HG03565 (cell line): Measurements from ENCODE around the gene TIAM2.
"Not testable (repeated sequence)": the region's sequence is repeated elsewhere in the genome, so short reads cannot be mapped to it uniquely, and the experiment has no call there.

Source experiments
- ATAC-seq: cut with Tn5 transposase; IDR thresholded peaks from one replicate; pipeline ENCODE4 v1.9.1; 2021; ENCODE audit warnings: mild to moderate bottlenecking, moderate library complexity; ENCODE audit not compliant: unreplicated experiment

TIAM2 gene

DNA sequence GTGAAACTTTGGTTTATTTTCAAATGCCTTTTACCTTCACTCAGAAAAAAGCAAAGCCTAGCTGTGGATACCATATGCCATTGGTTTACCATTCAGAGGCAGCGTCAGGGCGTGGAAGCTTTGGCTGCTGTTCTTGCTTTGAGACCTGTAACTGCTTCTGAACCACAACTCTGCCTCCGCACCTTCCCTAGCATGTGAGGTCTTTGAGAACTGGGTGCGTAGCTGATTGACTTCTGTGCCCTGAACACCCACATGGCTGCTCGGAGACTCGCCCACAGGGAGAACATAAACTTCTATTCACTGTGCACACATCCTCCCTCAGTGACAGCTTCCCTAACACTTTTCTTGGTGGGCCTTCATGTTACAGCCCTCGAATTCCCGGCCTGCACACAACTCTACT is 257.5 kb downstream of the TIAM2 start:
- no peak for ATAC-seq

- ATAC-seq, result no peak
These were observed 258.2 kb downstream of the TIAM2 start for GRCh38 chr6:155253337-155253736.

DNA sequence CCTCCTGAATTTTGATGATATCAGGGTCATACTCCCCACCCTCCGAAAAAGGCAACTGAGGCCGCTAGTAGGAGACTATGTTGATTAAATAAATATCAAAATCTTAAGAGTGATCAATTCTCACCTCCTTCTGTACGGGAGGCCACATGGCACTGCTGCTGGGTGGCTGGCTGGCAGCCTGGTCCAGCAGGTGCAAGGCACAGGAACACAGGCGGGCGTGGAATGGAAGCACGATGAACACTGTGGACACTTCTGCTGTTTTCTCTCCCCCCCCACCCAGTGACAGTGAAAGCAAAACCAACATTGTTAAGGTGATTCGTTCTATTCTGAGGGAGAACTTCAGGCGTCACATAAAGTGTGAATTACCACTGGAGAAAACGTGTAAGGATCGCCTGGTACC is 259.0 kb downstream of the TIAM2 start:
- ATAC-seq, result no peak

DNA sequence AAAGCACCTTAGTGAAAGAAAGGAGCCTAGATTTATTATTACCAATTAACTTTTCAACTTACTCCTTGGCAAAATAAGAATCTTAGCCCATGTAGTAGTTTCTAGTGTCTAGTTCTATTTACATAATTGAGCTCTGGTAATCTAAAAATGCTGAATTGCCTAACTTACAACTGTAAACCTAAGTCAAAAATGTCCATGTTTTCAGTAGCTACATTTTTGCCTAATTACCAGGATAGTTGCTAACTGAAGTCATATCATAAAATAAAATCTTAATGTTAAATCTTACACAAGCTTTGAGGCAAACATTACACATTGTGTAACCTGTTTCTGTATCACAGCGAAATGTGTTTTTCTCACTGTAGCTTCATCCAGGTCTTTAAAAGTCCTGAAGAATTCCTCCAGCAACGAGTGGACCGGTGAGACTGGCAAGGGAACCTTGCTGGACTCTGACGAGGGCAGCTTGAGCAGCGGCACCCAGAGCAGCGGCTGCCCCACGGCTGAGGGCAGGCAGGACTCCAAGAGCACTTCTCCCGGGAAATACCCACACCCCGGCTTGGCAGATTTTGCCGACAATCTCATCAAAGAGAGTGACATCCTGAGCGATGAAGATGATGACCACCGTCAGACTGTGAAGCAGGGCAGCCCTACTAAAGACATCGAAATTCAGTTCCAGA is 261.1 kb downstream of the TIAM2 start:
- no peak for ATAC-seq

DNA sequence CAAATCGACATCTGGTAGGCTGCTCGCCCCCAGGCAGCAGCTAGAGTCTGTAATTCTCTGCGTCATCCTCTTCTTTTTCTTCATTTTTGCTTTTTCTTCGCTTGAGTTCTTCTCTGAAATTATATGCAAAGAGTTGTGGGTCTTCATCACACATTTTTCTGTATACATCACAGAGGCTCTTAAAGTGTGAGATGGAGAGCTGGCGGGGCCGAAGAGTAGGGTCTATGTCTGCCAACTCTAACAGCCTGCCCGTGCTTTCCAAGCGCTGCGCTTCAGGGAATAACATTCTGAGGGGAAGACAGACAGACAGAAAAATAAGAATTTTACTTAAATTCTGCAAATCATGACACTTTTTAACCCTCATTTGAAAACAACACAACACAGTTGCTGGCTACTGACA is 262.7 kb downstream of the TIAM2 start:
- no peak for ATAC-seq

DNA sequence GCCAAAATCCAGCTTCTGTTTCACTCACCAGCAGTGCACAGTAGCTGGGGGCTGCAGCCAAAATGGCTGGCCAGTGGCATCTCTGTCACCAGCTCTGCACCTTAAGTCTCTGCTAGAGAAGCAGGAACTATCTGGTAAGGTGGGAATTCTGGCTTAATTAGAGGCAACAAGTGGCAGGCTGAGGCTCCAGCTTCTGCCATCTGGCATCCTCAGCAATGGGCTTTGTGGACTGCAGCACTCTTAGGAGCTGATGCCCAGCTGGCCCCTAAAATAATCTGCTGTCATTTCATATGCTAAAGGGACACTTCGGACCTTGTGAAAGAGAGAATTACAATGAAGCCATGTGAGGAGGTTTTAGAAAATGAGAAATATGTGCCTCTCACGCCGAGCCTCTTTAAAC is 264.1 kb downstream of the TIAM2 start:
- ATAC-seq, result no peak

- no peak for ATAC-seq
These were observed 264.8 kb downstream of the TIAM2 start for GRCh38 chr6:155259897-155260296.

- peak; percentile 56 for ATAC-seq
These were observed 265.6 kb downstream of the TIAM2 start for GRCh38 chr6:155260686-155261085.

DNA sequence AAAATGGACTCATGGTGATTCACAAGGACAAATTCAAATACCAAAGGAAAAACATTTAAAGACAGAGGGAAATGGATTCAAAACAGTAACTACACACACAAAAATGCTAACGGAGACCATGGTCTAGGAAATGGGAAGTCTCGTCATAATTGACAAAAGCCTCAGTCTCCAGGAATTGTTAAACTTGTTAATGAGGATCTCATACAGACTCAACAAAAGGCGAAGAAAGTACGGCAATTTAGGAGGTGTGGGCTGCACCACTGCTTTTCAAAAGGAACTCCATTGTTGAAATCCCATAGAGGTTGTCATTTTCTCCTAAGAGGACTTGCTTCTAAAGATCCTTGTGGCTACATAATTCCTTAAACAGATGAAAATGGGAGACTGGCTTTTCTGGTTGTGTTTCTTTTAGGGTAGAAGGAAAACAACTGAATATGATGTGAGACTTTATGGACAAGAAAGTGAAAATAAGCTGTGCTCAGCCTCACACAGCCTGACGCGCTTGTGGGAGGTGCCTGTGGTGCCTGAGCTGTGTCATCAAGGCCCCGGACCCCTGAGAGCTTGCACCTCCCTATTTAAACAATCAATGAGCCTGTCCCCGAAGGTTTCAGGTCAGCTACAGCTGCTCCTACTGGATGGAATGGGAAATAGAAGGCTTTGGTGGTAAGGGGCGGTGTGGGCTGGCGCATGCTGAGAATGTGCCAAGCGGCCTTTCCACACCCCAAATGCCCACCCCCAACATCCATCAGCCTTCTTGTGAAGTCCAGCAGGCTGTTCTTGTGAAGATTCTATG is 266.2 kb downstream of the TIAM2 start:
- no peak for ATAC-seq

DNA sequence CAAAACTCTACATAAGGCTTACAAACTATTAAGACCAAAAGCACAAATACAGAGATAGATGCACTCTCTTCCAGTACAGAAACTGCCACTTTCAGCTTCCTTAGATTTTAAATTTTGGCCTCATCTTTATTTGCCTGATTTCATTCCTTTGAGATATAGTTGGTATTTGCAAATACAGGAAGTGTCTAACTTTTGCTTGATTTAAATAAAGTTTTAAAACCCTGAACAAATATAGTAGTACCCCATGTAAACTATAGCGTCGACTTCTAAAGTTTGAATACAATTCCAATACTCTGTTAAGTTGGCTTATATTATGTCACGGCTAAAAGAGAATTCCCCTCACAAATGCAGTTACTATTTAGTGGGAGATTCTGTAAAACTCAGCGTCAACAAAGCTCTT is 267.5 kb downstream of the TIAM2 start:
- ATAC-seq, result no peak

DNA sequence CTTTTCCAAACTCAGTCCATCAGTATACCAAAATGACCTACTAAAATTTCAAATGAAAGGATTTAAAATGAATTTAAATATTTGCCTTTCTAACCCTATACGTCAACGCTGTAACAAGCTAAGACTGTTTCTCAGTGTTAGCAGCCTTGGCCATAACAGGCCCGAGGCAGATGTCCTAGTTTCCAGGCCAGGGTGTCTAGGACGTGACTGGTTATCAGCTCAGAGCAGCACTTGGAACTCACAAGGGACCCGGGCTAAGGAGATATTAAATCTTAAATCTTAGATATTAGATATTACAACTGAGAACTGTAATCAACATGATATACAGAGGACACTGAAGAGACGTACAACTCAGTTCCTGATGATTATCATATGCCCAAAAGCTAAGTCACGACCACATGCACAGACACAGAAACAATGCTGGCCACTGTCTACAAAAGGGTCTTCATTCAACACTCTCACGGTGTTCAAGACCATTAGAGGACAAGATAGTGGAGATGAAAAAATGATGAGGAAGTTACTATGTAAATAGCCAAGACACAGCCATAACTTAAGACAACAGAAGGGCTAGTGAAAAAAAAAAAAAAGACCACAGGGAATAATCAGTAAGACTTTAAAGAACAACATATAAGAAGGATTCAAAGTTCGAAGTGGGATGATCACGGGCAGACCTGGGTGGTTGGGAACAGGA is 268.4 kb downstream of the TIAM2 start, which contains the start of gene CLDN20:
TSS of gene CLDN20 (plus strand) at position 641 of the 691 bp plus-strand sequence. CDS start 11,707 bp downstream, outside the sequence.
- no peak for ATAC-seq

GRCh38 chr6:155264693-155265320 is 269.7 kb downstream of the TIAM2 start:
- ATAC-seq, result no peak

- no peak for ATAC-seq
These were observed 270.9 kb downstream of the TIAM2 start for GRCh38 chr6:155265843-155266535.

DNA sequence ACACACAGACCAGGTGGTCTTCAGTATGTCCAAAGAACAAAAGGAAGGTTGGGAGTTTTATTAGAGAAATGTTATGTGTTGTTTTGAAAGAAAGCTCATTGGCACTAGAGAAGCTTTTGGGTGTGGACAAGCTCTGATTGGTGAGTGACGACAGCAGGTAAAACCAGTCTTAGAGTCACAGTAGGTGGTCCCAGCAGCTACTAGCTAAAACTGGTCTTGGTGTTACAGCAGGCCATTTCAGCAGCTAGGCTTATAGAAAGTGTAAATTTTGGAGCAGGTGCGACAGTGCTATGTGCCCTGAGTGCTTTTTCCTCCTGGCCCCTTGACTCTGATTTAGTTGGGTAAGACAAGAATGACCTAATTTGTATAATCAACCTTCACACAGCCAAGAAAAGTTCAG is 272.3 kb downstream of the TIAM2 start:
- no peak for ATAC-seq

DNA sequence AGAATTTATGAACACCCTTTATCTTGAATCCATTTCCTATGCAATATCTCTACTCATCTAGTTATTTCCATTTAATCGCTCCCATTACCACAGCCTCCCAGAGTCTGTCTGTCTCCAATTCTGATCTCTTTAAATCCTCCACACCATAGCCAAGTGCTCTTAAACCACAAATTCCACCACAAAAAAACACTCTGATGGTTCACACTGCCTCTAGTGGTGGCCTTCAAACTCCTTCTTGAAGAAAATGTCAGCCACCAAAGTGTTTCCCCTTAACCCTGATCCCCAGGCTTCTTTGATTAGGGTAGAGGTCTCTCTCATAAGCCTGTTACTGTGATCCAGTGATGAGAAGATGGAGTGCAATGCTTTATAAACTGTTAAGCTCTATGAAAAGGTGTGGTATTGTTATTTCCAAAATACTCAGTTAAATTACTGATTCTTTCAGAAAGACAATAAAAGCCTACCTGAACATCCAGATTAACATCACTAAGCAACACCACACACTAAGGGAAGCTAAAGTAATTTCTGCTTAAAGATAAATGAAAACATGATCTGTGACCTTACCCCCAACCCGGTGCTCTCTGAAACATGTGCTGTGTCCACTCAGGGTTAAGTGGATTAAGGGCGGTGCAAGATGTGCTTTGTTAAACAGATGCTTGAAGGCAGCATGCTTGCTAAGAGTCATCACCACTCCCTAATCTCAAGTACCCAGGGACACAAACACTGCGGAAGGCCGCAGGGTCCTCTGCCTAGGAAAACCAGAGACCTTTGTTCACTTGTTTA is 273.2 kb downstream of the TIAM2 start:
- ATAC-seq, result not testable (repeated sequence)

- ATAC-seq, result no peak
These were observed 274.6 kb downstream of the TIAM2 start for GRCh38 chr6:155269765-155270164.

DNA sequence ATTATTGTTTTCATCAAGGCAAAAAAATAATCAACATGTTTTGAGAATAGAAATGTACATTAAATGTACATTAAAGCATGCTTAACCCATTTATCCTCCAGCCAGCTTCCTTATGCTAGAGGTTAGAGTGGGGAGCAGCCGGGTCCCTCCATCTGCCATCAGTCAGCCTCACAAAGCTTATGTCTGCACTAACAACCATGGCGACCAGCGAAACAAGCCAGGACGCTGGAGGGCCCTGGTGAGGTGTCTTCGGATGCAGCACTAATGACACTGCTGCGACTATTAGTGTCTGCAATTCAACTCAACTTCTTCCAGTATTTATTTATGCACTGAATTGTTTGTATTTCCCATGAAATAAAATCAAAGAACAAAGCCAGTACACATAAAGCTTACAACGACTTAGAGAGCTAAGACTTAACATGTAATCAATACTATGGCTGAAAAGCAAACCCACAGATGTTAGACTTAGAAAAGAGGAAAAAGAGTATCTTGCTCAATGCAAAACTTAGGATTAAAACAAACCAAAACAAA is 275.5 kb downstream of the TIAM2 start:
- ATAC-seq, result no peak

GRCh38 chr6:155271145-155271544 is 276.0 kb downstream of the TIAM2 start:
- no peak for ATAC-seq

DNA sequence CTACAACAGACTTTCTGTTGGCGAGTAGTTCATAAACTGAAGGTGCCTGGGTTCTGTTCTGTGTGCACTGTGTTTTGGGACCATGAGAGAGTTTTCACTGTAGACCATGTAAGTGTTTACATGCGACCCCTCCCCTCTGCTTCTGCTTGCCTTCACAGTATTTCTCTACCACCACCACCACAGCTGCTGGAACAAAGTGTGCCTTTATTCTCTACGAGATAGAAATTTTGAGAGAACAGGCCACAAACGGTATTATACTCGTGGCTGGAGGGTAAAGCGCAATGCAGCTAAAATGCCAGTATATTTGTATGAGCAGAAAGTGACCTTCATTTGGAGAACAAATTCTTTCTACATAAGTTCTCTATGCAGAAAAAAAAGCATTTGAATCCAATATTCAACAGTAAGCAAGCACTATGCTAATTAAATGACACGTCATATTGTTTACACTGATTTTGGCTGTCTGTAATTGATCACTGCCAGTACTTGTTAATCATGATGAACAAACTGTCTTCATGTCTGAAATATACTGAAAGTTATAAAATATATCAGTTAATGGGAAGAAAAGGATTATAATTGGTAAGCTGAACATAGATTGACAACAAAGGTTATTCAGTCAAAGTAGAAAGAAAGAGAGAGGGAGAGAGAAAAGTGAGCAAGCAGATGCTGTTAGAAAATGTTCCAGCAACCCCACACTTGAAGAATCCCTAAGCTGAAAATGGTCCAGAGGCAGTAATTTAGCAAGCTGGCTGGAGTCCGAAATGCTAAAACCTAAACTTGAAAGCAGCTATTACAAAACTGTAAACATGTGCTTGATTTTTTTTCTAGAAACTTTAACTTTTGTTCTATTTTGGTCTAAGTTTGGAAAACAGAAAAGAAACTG is 277.5 kb downstream of the TIAM2 start:
- ATAC-seq, result no peak
